Right lobe of liver (tissue), 6 donors: ENCODE results near the gene LRRC8D. TPM values are rescaled to one million over a fixed set of nuclear protein-coding genes. Genes with fewer than 3 reads are reported as not detected.

ENCODE experiments used
- ATAC-seq, 4 donors: fragments of 200-7000 bp; cut with Tn5 transposase; one replicate each; pipeline ENCODE4 v1.9.1; 2020; ENCODE audit warnings: mild to moderate bottlenecking in 4 of 4, moderate library complexity in 4 of 4
- DNase-seq, 3 donors: peaks; one replicate each; pipeline ENCODE4 v3.0.0-alpha.2; 2020
- H3K27ac ChIP-seq, 3 donors: fragments of 200-600 bp; one replicate each; pipeline ENCODE4 v1.8.0; 2022
- H3K27me3 ChIP-seq, 2 donors: fragments of 200-600 bp; one replicate each; pipeline ENCODE4 v1.8.0; 2022
- H3K36me3 ChIP-seq, 4 donors: fragments of 200-600 bp; sonication (generic) in 1 of 4; one replicate each; pipeline versions ENCODE4 v1.5.1 to v1.8.0; 2017 to 2022; ENCODE audit warnings: control low read depth in 1 of 4
- H3K4me1 ChIP-seq, 4 donors: fragments of 200-600 bp; sonication (generic) in 1 of 4; one replicate each; pipeline versions ENCODE4 v1.5.1 to v1.8.0; 2017 to 2022; ENCODE audit warnings: control low read depth in 1 of 4
- H3K4me3 ChIP-seq, 3 donors: fragments of 200-600 bp; one replicate each; pipeline ENCODE4 v1.8.0; 2022
- H3K9me3 ChIP-seq, 4 donors: fragments of 200-600 bp; sonication (generic) in 1 of 4; one replicate each; pipeline versions ENCODE4 v1.5.1 to v1.8.0; 2017 to 2022; ENCODE audit warnings: control low read depth in 1 of 4
- CTCF ChIP-seq, 4 donors: fragments of 200-600 bp in 3 of 4; fragments of 450-650 bp in 1 of 4; IDR thresholded peaks; one replicate each; pipeline versions ENCODE4 v1.5.1 to v1.8.0; 2016 to 2022; ENCODE audit warnings: antibody characterized with exemption in 4 of 4, mild to moderate bottlenecking in 2 of 4
- POLR2A ChIP-seq: fragments of 450-650 bp; IDR thresholded peaks from one replicate; pipeline ENCODE4 v1.6.1; 2017; ENCODE audit warnings: antibody characterized with exemption, mild to moderate bottlenecking
- WGBS: methylation state at CpG from one replicate; pipeline ENCODE4 v1.1.6; 2018; ENCODE audit warnings: low coverage, low lambda C conversion rate; ENCODE audit not compliant: insufficient coverage; ENCODE audit errors: missing lambda C conversion rate; 5-methylcytosine and 5-hydroxymethylcytosine counted together
- intact Hi-C, 2 donors: fragments of 100-400 bp; cut with DNase I; formaldehyde crosslinking; loops; one replicate each; pipeline versions ENCODE4 v1.11.2 to v1.14.1; 2022
- total RNA-seq, 6 experiments: library from RNA; depleted of rRNA in 2 of 6; stranded (reverse); fragments of >200 nt in 2 of 6; fragmentation: NEBNext Ultra II Directional in 3 of 6; extraction: Animal tissue kit (Norgen Biotek cat#: 25700) in 3 of 6; gene quantifications; one replicate each; pipeline versions ENCODE4 v1.1.0 to v1.2.4, GENCODE V29; 2016 to 2023
- donor health status: DM: no; HTN: yes; CAD: no.
- donor health status: DM: no; HTN: no; CAD: no.
- donor health status: DM: no; HTN: no; CAD: no.
- donor health status: DM: no; HTN: yes; CAD: no.
- donor health status: DM: no; HTN: yes; CAD: no.

Gene LRRC8D
- total RNA-seq, 6 experiments from 2014 or later = 11.5 to 22.1 (median 19.3) TPM

GRCh38 chr1:89973471-89974127 is 152.8 kb downstream of the LRRC8D start:
- intact Hi-C loops = no loop called here
- Histone ChIP-seq H3K27me3 (no peaks in the 10 kb centered on the region), H3K4me1 (no peaks in the 10 kb centered on the region), H3K9me3 (no peaks in the 10 kb centered on the region), H3K36me3 (no peaks in the 10 kb centered on the region), H3K27ac (no peak overlapping the region), H3K4me3 (no peak overlapping the region)
- no peak for DNase-seq
- ATAC-seq = no peak
- TF ChIP-seq POLR2A (no peak), CTCF (IDR thresholded peaks at IDR 0.05) (no peak)
- 67% methylated on average over 6 of the region's 8 CpGs for WGBS

GRCh38 chr1:89974256-89974655 is 153.4 kb downstream of the LRRC8D start:
- H3K9me3 ChIP-seq = no peaks in the 10 kb centered on the region
- H3K27me3 ChIP-seq = no peaks in the 10 kb centered on the region
- H3K4me1 ChIP-seq = no peaks in the 10 kb centered on the region
- DNase-seq (no peak), ATAC-seq (no peak)
- no peak overlapping the region for H3K4me3 ChIP-seq
- intact Hi-C loops = no loop called here
- H3K27ac ChIP-seq = no peak overlapping the region
- WGBS = 91% methylated on average over 3 of the region's 4 CpGs
- TF ChIP-seq POLR2A (no peak), CTCF (IDR thresholded peaks at IDR 0.05) (no peak)
- H3K36me3 ChIP-seq = no peaks in the 10 kb centered on the region

GRCh38 chr1:89974696-89975470 is 154.1 kb downstream of the LRRC8D start:
- Histone ChIP-seq H3K9me3 (no peaks in the 10 kb centered on the region), H3K4me1 (no peaks in the 10 kb centered on the region), H3K4me3 (no peak overlapping the region), H3K36me3 (no peaks in the 10 kb centered on the region), H3K27me3 (no peaks in the 10 kb centered on the region), H3K27ac (no peak overlapping the region)
- intact Hi-C loops = no loop called here
- no peak for TF ChIP-seq POLR2A
- no peak for TF ChIP-seq CTCF (IDR thresholded peaks at IDR 0.05)
- ATAC-seq (no peak), DNase-seq (no peak)
- 43% methylated on average over 3 of the region's 4 CpGs for WGBS

- H3K36me3 ChIP-seq = no peaks in the 10 kb centered on the region
- H3K27ac ChIP-seq = no peak overlapping the region
- no peaks in the 10 kb centered on the region for H3K27me3 ChIP-seq
- no peak for DNase-seq
- whole genome bisulfite sequencing = 51% methylated on average over 4 of the region's 4 CpGs
- peak in 2 of 4 donors; percentile 18 to 22 for ATAC-seq
- no peak overlapping the region for H3K4me3 ChIP-seq
- TF ChIP-seq POLR2A = no peak
- no peak for TF ChIP-seq CTCF (IDR thresholded peaks at IDR 0.05)
- H3K4me1 ChIP-seq = no peaks in the 10 kb centered on the region
- intact Hi-C loops = no loop called here
- no peaks in the 10 kb centered on the region for H3K9me3 ChIP-seq
Measured at GRCh38 chr1:89975540-89976125, 154.8 kb downstream of the LRRC8D start.
